ENCODE measurements around the gene BRD1. TPM values are rescaled to one million over a fixed set of nuclear protein-coding genes. Genes with fewer than 3 reads are reported as not detected.
"Not testable (repeated sequence)": the region's sequence is repeated elsewhere in the genome, so short reads cannot be mapped to it uniquely, and the experiment has no call there.

Gene BRD1
- total RNA-seq, 2 donors from 2014 or later, result 32.1 to 61.5 TPM

- TF ChIP-seq CTCF (IDR thresholded peaks at IDR 0.05), result no peak
- H3K27me3 ChIP-seq (replicated peaks; ENCODE audit: insufficient read depth), result no peaks in the 10 kb centered on the region
- no peak for DNase-seq (ENCODE audit: low spot score)
- ATAC-seq (ENCODE audit: insufficient number of reproducible peaks, low FRiP score, low read depth), result no peak
- no peak overlapping the region for H3K27ac ChIP-seq
- peaks cover 12% of the 10 kb centered on the region for H3K9me3 ChIP-seq
- H3K4me3 ChIP-seq, result no peak overlapping the region
- H3K36me3 ChIP-seq, result no peaks in the 10 kb centered on the region
- no peaks in the 10 kb centered on the region for H3K4me1 ChIP-seq (ENCODE audit: control insufficient read depth in 1 of 2, low read depth in 2 of 2)
Observed at GRCh38 chr22:49765091-49765771, 62.4 kb downstream of the BRD1 start.

GRCh38 chr22:49764127-49764581 is 63.5 kb downstream of the BRD1 start:
- H3K4me3 ChIP-seq, result no peak overlapping the region
- no peak for TF ChIP-seq CTCF (IDR thresholded peaks at IDR 0.05)
- H3K27me3 ChIP-seq (replicated peaks; ENCODE audit: insufficient read depth), result no peaks in the 10 kb centered on the region
- DNase-seq (ENCODE audit: low spot score) (no peak), ATAC-seq (ENCODE audit: insufficient number of reproducible peaks, low FRiP score, low read depth) (no peak)
- no peaks in the 10 kb centered on the region for H3K36me3 ChIP-seq
- H3K27ac ChIP-seq, result no peak overlapping the region
- H3K4me1 ChIP-seq (ENCODE audit: control insufficient read depth in 1 of 2, low read depth in 2 of 2), result no peaks in the 10 kb centered on the region
- H3K9me3 ChIP-seq, result peaks cover 12% of the 10 kb centered on the region

- DNase-seq (ENCODE audit: low spot score) (no peak), ATAC-seq (ENCODE audit: insufficient number of reproducible peaks, low FRiP score, low read depth) (no peak)
- no peaks in the 10 kb centered on the region for H3K36me3 ChIP-seq
- H3K9me3 ChIP-seq, result peaks cover 12% of the 10 kb centered on the region
- no peak for TF ChIP-seq CTCF (IDR thresholded peaks at IDR 0.05)
- H3K27ac ChIP-seq, result no peak overlapping the region
- H3K4me3 ChIP-seq, result no peak overlapping the region
- H3K27me3 ChIP-seq (replicated peaks; ENCODE audit: insufficient read depth), result no peaks in the 10 kb centered on the region
- H3K4me1 ChIP-seq (ENCODE audit: control insufficient read depth in 1 of 2, low read depth in 2 of 2), result no peaks in the 10 kb centered on the region
Observed at GRCh38 chr22:49763696-49764095, 64.0 kb downstream of the BRD1 start.

GRCh38 chr22:49763138-49763537 is 64.5 kb downstream of the BRD1 start:
- Histone ChIP-seq H3K27me3 (replicated peaks; ENCODE audit: insufficient read depth) (no peaks in the 10 kb centered on the region), H3K4me1 (ENCODE audit: control insufficient read depth in 1 of 2, low read depth in 2 of 2) (no peaks in the 10 kb centered on the region), H3K27ac (no peak overlapping the region), H3K9me3 (peaks cover 12% of the 10 kb centered on the region), H3K36me3 (no peaks in the 10 kb centered on the region), H3K4me3 (no peak overlapping the region)
- ATAC-seq (ENCODE audit: insufficient number of reproducible peaks, low FRiP score, low read depth) (no peak), DNase-seq (ENCODE audit: low spot score) (no peak)
- TF ChIP-seq CTCF (IDR thresholded peaks at IDR 0.05), result no peak

- H3K9me3 ChIP-seq, result peaks cover 12% of the 10 kb centered on the region
- not testable (repeated sequence) for H3K4me1 ChIP-seq (ENCODE audit: control insufficient read depth in 1 of 2, low read depth in 2 of 2)
Observed at GRCh38 chr22:49762571-49762970, 65.1 kb downstream of the BRD1 start.

GRCh38 chr22:49761836-49762235 is 65.8 kb downstream of the BRD1 start:
- no peaks in the 10 kb centered on the region for H3K27me3 ChIP-seq (replicated peaks; ENCODE audit: insufficient read depth)
- H3K4me1 ChIP-seq (ENCODE audit: control insufficient read depth in 1 of 2, low read depth in 2 of 2), result no peaks in the 10 kb centered on the region
- H3K4me3 ChIP-seq, result no peak overlapping the region
- ATAC-seq (ENCODE audit: insufficient number of reproducible peaks, low FRiP score, low read depth) (no peak), DNase-seq (ENCODE audit: low spot score) (no peak)
- TF ChIP-seq CTCF (IDR thresholded peaks at IDR 0.05), result no peak
- H3K36me3 ChIP-seq, result no peaks in the 10 kb centered on the region
- H3K9me3 ChIP-seq, result peaks cover 8% of the 10 kb centered on the region
- no peak overlapping the region for H3K27ac ChIP-seq

More at GRCh38 chr22:49762571-49762970, 65.1 kb downstream of the BRD1 start:
- not testable (repeated sequence) for ATAC-seq (ENCODE audit: insufficient number of reproducible peaks, low FRiP score, low read depth); H3K36me3 ChIP-seq; H3K27me3 ChIP-seq (replicated peaks; ENCODE audit: insufficient read depth); H3K27ac ChIP-seq; DNase-seq (ENCODE audit: low spot score); H3K4me3 ChIP-seq
